ENCODE results near the gene TRAPPC6A. TPM values are rescaled to one million over a fixed set of nuclear protein-coding genes. Genes with fewer than 3 reads are reported as not detected.
A peak's percentile ranks its signal among the peaks of the same experiment; 100 is the strongest.

The TRAPPC6A gene
- total and polyA plus RNA-seq, 9 of the 15 experiments (the other 6 are each of a cell fraction or from before 2014, with no cell fraction given) = 0.82 to 23.6 (median 11.6) TPM

DNA sequence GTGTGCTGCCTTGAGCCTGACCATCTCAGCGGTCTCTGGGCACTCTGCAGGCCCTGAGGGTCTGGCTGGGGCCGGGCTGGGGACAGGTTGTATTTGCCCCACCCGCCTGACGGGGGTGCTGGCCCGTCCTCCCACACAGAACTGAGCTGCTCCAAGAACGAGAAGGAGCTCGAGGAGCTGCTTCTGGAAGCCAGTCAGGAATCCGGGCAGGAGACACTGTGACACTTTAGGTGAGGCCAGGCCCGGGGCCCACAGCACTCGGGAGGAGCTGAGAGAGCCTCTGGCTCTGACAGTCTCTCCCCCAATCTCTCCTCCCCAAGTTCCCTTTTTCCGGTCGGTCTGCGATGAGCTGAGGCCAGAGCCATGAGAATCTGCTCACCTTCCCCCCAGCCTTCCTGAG, 31.8 kb downstream of the TRAPPC6A start:
- H3K4me1 ChIP-seq (replicated peaks in 1 of 2; ENCODE audit: control insufficient read depth in 2 of 2, insufficient read depth in 2 of 2, low read length in 2 of 2) = peaks cover 0 to 55% of the 10 kb centered on the region in 2 experiments; a peak in 2 of 5 replicates
- H4K20me1 ChIP-seq (replicated peaks; ENCODE audit: control insufficient read depth, insufficient read depth, low read length) = no peaks in the 10 kb centered on the region
- WGBS (ENCODE audit: insufficient coverage, low coverage, missing lambda C conversion rate) = 79% methylated on average over 10 of the region's 13 CpGs
- DNase-seq (ENCODE audit: extremely low read depth in 1 of 4, low spot score in 3 of 4) (no peak), FAIRE-seq (no peak), ATAC-seq (no peak)
- no peaks in the 10 kb centered on the region for H3K9me1 ChIP-seq (ENCODE audit: control insufficient read depth, insufficient read depth, low read length)
- H3K27ac ChIP-seq (ENCODE audit: extremely low read depth, low read depth, low read length) = no peak overlapping the region
- peaks cover 48% of the 10 kb centered on the region; the same call in 1 of the 3 replicates for H3K36me3 ChIP-seq (ENCODE audit: control insufficient read depth, insufficient read depth, low read length)
- no peak overlapping the region for H3K4me3 ChIP-seq
- H3K4me2 ChIP-seq (ENCODE audit: insufficient read depth, low read length) = no peak overlapping the region
- peak overlapping the region in 1 of 2 experiments; percentile 70; a peak in 2 of 4 replicates for H3K9ac ChIP-seq (ENCODE audit: insufficient read depth in 1 of 2, low read depth in 2 of 2, low read length in 2 of 2)
- H3K79me2 ChIP-seq (ENCODE audit: control insufficient read depth, insufficient read depth, low read length) = no peaks in the 10 kb centered on the region
- TF ChIP-seq ZNF143 (CRISPR knock-in tag; IDR thresholded peaks at IDR 0.05) (no peak), TEAD1 (CRISPR knock-in tag; IDR thresholded peaks at IDR 0.05) (no peak), ZBED1 (IDR thresholded peaks at IDR 0.05) (no peak), WHSC1 (IDR thresholded peaks at IDR 0.05; ENCODE audit: low read length) (no peak), DACH1 (IDR thresholded peaks at IDR 0.05; ENCODE audit: partially characterized antibody) (no peak), TRIM28 (IDR thresholded peaks at IDR 0.05) (no peak), ZNF717 (CRISPR knock-in tag; IDR thresholded peaks at IDR 0.05) (no peak), MEF2A (IDR thresholded peaks at IDR 0.05; ENCODE audit: control insufficient read depth, low read depth, low read length) (no peak), RREB1 (CRISPR knock-in tag; IDR thresholded peaks at IDR 0.05) (no peak), ZNF274 (IDR thresholded peaks at IDR 0.05; ENCODE audit: borderline replicate concordance, low read depth, low read length) (no peak), RBM25 (IDR thresholded peaks at IDR 0.05; ENCODE audit: low read depth, low read length, severe bottlenecking) (no peak), RBM15 (IDR thresholded peaks at IDR 0.05; ENCODE audit: insufficient read depth, low read length) (no peak)
- CTCF ChIA-PET (ENCODE audit: low intra/inter-chr PET ratio) = no interaction called here
- H3K27me3 ChIP-seq (ENCODE audit: control insufficient read depth in 2 of 2, insufficient read depth in 2 of 2, low read length in 2 of 2) = no peaks in the 10 kb centered on the region
- H2AFZ ChIP-seq (ENCODE audit: low read depth, low read length) = no peak overlapping the region
- no TSS peak for BruUV-seq (replicated peaks)
- no peaks in the 10 kb centered on the region for H3K9me3 ChIP-seq (replicated peaks; ENCODE audit: control insufficient read depth, insufficient read depth, low read depth, low read length)
- in situ Hi-C loops (cut with MboI) (no loop called here), intact Hi-C loops (cut with micrococcal nuclease) (no loop called here)
- POLR2A ChIA-PET = interaction anchor here (0.6 kb wide), 2 partner anchors 18 to 55 kb away, joined by 3 read pairs; no protein-coding TSS in a partner anchor

All from K562 (cell line).